Keratinocyte (primary cell): ENCODE data around the gene SEMA3E.

Source experiments
- CTCF ChIP-seq, 3 experiments: IDR thresholded peaks in 1 of 3; conservative IDR thresholded peaks in 1 of 3; optimal IDR thresholded peaks in 1 of 3; 2 replicates in 2 of 3; 3 replicates in 1 of 3; pipeline versions ENCODE3 to v1.5.1; 2011; ENCODE audit warnings: low read length in 3 of 3, mild to moderate bottlenecking in 3 of 3, moderate library complexity in 2 of 3, control low read depth in 1 of 3, inconsistent platforms in 1 of 3; ENCODE audit not compliant: insufficient read depth in 2 of 3; ENCODE audit errors: extremely low read depth in 1 of 3
- EZH2 ChIP-seq: IDR thresholded peaks from one replicate; pipeline ENCODE4 v1.6.1; 2012; ENCODE audit warnings: inconsistent platforms, mild to moderate bottlenecking, low read length, moderate library complexity

DNA sequence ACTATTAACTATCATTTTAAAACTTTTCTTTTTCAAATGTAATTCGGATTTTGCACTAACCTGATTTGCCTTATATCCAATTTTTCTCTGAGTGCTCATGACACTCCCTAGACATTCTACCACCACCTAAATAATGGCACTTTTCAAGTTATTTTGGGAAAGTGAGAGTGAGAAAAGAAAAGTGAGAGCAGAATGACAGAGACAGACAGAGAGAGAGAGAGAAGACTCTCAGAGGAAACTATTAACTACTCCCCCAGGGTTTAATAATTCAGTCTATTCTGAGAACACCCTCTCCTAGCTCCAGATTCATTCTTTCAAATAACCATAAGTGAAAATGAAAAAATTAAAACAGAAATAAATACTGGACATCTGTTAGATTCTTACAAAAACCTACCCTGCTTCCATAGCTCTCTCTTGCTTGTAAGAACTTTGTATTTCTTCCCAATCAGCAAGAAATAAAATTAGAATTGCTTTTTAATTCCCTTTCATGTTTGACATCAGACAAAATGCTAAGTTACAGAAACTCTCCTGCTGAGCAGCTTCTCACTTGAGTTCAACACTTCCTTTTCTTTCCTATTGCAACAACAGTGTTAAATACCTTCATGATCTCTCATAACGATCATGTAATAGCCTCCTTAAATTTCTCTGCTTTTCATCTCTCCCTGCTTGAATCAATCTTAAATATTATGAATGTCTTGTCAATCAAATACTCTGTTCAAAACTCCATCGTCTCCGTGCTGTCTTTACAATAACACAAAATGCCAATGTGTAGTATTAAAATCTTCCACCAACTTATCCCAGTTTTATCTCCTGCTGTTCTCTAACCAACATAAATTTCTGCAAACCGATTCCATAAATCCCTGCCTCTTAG is 191.7 kb downstream of the SEMA3E start:
- TF ChIP-seq CTCF (optimal IDR thresholded peaks at IDR 0.05 in 1 of 3, IDR thresholded peaks at IDR 0.05 in 1 of 3, conservative IDR thresholded peaks at IDR 0.05 in 1 of 3; ENCODE audit: extremely low read depth in 1 of 3, insufficient read depth in 2 of 3, low read length in 3 of 3), result no peak
- TF ChIP-seq EZH2, result no peak
